Kidney tubule cell (primary cell): ENCODE results near the gene CXCL1.

Experiments
- DNase-seq: peaks from one replicate; pipeline ENCODE4 v3.0.0-alpha.2; 2018; ENCODE audit warnings: low spot score

CXCL1 gene

DNA sequence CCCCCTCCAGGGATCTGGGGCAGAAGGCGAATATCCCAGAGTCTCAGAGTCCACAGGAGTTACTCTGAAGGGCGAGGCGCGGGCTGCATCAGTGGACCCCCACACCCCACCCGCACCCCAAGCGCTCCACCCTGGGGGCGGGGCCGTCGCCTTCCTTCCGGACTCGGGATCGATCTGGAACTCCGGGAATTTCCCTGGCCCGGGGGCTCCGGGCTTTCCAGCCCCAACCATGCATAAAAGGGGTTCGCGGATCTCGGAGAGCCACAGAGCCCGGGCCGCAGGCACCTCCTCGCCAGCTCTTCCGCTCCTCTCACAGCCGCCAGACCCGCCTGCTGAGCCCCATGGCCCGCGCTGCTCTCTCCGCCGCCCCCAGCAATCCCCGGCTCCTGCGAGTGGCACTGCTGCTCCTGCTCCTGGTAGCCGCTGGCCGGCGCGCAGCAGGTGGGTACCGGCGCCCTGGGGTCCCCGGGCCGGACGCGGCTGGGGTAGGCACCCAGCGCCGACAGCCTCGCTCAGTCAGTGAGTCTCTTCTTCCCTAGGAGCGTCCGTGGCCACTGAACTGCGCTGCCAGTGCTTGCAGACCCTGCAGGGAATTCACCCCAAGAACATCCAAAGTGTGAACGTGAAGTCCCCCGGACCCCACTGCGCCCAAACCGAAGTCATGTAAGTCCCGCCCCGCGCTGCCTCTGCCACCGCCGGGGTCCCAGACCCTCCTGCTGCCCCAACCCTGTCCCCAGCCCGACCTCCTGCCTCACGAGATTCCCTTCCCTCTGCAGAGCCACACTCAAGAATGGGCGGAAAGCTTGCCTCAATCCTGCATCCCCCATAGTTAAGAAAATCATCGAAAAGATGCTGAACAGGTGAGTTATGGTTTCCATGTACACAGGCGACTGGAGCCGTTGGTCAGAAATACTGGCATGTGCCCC is at the start of gene CXCL1:
Gene CXCL1, plus strand, starts transcription at position 264 of the 926 bp plus-strand sequence. Its CDS starts 78 bp downstream, at position 342.
- DNase-seq: peak; percentile 93

DNA sequence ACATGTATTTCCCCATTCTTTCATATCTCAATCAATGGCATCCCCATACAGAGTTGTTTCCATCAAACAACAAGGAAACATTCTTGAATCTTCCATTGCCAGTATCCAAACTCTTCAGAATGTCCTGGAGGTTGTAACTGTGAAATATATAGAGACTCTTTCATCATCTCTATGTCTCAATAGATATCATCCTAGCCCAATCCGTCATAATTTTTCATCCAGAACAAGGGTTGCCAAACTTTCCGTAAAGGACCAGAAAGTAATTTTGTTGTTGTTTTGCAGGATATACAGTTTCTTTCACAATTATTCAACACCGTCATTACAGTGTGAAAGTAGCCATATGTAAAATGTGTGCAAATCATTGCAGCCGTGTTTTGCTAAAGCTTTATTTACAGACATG is 47.9 kb upstream of the CXCL1 start:
- DNase-seq: no peak

- DNase-seq: peak; percentile 67
Observed at GRCh38 chr4:73822389-73822788, 46.8 kb upstream of the CXCL1 start.

- no peak for DNase-seq
Observed at GRCh38 chr4:73822812-73823504, 46.2 kb upstream of the CXCL1 start.

- DNase-seq: no peak
Observed at GRCh38 chr4:73823760-73824159, 45.4 kb upstream of the CXCL1 start.

DNA sequence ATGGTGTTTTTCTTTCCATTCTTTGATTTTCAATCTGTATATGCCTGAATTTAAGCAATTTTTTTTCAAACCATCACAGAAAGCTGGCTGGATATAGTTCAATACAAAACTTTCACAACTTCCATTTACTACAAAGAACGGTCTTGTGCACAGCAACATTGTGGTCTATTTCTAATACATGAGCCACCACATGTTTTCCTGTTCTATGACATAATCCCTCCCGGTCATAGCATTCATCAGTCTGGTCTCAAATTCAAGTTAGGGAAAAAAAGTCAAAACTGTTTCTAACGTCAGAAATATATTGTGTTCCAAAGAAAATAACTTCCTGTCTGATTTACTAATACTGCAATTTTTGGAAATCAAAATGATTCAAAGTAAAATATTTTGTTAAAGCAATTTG is 40.2 kb upstream of the CXCL1 start:
- no peak for DNase-seq

DNA sequence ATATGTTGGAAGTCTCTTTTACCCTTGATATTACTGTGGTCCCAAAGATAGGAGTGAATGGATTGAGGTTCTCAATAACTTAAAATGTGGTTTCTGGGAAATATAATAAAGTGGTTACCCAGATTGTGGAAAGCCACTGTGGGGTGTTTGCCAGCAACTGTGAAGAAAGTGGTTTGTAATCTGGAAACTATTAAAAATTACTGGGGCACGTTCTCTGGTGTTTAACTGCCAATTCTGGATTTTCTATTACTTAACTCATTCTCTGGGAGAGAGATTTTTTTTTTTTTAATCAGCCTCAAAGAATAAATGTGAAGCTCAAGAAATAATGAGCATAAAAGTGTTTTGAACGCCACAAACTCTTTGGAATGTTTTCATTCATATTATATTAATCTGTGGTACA is 37.6 kb upstream of the CXCL1 start:
- no peak for DNase-seq

DNA sequence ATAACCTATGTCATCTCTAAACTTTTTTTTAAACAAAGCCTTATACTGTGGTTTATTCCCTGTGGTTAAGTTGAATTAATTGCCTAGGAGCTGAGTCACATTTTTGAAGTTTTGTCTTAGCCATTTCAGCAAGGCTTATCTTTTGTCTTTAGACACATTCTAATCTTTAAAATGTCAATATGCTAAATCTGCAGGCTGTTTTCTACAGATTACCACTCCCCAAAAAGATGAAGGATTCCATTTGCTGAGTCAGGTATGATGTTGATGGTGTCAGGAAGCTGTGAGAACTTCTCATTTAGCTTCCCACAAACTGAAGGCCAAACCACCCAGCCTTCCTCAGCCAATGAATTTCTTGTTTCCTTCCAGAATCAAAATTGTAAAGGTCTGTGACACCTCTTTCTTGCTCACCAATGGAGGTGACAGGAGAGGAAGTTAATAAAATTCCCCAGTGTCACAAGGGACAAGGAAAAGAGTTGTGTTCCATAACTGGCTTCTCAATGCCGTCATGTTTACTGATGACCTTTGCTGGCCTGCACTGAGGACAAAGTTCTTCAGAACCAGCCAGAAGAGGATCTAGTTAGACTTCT is 36.4 kb upstream of the CXCL1 start:
- DNase-seq: peak; percentile 51

- DNase-seq: peak; percentile 51
Observed at GRCh38 chr4:73836373-73837279, 32.6 kb upstream of the CXCL1 start, which contains the start of gene CXCL6. Gene CXCL6 (plus strand): TSS chr4:73836678. CDS start chr4:73836751, 73 bp downstream.

DNA sequence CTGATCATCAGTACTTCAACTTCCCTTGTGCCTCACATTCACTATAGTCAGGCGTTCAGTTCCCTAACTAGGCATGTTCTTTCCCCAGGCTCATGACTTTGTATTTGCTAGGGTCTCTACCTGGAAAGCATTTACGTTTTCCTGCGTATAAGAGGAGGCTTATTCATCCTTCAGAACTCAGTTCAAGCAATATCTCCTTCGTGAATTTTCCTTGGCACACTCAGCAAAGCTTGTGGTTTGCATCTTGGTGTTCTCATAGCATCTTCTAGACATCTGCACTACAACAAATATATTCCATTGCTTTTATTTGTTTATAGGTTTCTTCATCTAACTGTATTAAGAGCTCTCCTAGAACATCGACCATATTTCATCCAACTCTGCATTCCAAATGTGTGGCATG is 30.1 kb upstream of the CXCL1 start:
- no peak for DNase-seq

DNA sequence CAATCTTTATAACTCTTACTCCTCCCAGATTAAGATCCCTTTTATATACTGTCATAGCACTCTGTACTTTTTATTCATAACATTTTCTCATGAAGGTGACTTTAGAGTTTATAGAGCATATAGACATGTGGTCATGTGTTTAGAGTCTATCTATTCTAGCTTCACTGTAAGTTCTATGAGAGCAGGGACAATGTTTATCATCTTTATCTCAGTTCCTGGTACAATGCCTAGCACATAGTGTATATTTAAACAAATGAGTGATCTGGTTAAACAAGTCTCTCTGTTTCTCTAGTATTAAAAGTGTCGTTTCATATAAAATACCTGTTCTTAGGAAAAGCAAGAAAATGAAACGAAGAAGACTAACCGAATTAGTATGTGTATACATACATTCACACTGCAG is 29.5 kb upstream of the CXCL1 start:
- DNase-seq: no peak

- no peak for DNase-seq
Observed at GRCh38 chr4:73841243-73841925, 27.8 kb upstream of the CXCL1 start.

DNA sequence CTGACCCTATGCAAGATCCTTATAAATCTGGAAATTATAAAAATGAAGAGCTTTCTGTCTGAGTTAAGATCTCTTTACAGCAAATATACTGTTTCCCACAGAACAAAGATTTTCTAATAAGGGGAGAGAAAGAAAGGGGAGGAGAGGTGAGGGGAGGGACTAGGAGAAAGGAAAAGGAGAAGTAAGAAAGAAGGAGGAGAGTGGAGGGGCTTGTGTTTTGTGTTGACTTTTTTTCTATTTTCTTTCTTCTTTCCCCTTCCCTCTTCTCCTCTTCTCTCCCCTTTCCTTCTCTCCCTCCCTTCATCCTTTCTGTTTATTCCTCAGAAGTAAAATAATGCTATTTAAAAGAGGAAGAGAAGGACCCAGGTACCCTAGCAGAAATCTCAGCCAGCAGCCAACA is 26.5 kb upstream of the CXCL1 start:
- DNase-seq: no peak

DNA sequence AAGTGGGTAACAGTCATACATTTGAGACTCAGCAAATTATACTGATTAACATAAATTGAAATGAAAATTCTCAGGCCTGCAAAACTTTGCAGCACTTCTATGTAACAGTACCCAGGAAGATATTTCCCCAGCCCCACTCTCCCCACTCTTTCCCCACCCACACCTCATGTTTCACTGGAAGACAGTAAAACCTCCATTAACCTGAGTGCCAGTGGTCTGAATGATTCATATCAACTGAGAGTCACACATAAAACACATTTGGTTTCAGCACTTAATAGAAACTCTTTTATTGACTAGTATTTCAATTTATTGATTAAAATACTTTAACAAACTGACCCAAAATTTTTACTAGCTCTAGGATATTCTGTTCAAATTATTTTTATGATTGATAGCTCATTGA is 25.8 kb upstream of the CXCL1 start:
- peak; percentile 37 for DNase-seq

GRCh38 chr4:73844345-73844744 is 24.8 kb upstream of the CXCL1 start:
- DNase-seq: peak; percentile 53

- DNase-seq: no peak
Observed at GRCh38 chr4:73844806-73845205, 24.4 kb upstream of the CXCL1 start.

DNA sequence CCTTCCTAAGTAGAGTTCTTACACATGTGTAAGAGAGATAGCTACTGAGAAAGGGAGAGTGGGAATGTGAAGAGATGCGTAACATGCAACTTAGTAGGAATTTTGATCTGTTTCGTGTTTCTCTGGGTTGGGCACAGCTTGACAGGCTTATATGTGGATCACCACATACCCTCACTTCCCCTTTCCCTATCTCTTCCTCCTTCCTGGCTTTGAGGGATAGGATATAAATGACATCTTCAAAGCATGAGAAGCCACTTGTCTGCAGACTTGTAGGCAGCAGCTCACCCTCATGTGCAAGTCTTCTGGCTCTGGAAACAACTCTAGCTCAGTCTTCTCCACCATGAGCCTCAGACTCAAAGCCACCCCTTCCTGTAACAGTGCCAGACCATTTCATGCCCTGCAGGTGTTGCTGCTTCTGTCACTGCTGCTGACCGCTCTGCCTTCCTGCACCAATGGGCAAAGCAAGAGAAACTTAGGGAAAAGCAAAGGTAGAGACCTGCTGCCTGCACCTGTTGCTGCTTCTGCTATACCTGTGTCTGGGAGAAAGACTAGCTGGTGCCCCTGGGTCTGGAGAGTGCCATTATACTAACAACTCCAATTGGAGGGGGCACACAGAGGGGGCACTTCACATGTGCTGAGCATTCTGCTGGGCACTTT is 21.5 kb upstream of the CXCL1 start:
- no peak for DNase-seq

DNA sequence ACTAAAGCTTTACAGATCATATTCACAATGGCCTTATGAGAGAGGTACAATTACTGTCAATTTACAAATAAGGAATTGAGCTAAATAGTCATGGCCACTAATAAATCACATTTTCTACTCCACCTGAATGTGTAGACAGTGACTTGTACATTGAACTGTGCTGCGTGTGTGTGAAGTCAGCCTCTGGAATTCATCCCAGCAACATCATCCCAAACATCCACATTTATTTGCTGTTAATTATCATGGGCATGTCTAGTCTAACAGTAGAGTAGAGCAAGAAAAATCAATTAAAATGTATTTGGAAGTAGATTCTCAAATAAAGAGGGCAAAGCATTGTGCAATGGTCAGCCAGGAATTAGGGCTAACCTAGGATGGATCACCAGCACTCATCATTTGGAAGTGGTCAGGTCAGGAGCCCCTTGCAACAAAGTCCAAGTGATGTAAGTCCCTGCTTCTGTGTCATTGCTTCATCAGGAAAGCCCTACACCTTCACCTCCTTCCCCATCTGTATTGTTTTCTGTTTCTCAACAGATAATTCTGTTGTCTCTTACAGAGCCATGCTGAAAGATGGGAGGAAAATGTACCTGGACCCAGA is 20.9 kb upstream of the CXCL1 start:
- no peak for DNase-seq

GRCh38 chr4:73850261-73850970 is 18.8 kb upstream of the CXCL1 start:
- no peak for DNase-seq

DNA sequence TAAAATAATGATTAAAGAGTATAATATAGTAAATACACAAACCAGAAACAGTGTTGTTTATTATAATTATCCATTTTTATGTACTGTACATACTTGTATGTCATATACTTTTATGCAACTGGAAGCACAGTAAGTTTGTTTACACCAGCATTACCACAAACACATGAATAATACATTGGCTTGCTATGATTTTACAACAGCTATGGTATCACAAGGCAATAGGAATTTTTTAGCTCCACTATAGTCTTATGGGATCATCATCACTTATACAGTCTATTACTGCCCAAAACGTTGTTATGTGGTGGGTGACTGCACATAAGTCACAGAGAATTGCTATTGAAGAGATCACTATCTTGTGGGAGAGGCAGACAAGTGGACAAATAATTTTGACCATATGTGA is 17.9 kb upstream of the CXCL1 start:
- no peak for DNase-seq
